HG03571 (cell line): ENCODE results near the gene GMPR.

Source experiments
- ATAC-seq: cut with Tn5 transposase; IDR thresholded peaks from one replicate; pipeline ENCODE4 v1.9.1; 2021; ENCODE audit not compliant: unreplicated experiment

The GMPR gene

DNA sequence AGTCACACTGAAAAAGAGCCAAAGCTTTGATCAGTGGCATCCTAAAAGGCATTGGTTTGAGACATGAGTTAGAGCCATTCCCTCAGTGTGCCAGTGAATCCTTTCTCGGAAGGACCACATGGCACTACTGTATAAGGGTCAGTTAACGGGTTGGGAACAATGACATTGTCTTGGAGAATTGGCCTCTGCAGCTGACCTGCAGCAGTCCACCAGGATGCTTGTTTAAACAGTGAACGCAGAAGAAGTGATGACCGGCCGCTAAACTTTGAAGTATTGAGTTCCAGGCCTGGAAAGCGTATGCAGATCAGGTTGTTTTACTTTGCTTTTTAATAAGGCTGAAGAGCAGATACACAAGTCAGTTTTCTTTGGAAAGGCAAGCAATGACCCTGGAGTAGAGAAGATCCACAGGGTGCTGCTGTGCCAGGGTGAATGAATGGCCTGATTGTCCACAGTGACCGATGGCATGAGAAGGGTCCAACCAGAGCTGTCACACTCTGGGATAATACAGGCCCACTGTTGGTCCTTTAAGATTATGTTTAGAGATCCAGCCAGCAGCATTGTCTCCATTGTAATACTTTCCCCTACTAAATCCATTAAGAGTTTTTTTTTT, 57.8 kb downstream of the GMPR start:
- ATAC-seq: no peak

DNA sequence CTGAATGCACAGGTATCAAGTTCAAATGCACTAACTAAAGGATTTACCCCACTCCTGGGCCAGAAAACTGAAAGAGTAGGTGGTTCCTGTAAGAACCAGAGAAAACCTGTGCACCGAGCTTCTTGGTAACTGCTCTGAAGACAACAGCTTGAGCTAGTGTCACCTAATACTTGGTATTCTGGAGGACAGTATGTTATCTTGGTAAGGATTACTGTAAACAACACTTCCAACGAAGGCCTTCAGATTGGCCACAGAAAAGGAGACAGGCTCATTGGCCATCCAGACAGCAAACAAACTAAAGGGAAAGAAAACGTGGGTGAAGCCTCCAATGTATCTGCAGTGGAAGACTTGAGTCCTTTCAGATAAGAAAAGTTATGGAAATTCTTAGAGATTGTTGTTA, 61.5 kb downstream of the GMPR start:
- ATAC-seq: no peak

DNA sequence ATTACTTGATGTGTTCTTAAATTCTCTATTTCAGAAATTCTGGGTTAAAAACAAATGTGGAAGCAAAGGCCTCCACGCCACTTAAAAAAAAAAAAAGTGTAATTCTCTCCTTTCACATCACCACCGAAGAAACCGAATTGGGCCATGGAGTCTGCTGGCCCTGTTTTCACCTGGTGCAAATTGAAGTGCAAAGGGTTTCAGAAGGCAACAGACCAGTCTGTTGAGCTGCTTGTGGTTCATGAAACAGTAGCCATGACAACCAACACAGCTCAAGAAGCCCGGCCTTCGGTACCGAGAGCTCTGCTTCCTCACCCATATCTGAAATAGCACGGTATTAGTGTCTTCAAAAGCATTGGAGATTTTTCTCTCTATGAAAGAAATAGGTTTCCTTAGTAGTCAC, 63.1 kb downstream of the GMPR start:
- ATAC-seq: peak; percentile 45

DNA sequence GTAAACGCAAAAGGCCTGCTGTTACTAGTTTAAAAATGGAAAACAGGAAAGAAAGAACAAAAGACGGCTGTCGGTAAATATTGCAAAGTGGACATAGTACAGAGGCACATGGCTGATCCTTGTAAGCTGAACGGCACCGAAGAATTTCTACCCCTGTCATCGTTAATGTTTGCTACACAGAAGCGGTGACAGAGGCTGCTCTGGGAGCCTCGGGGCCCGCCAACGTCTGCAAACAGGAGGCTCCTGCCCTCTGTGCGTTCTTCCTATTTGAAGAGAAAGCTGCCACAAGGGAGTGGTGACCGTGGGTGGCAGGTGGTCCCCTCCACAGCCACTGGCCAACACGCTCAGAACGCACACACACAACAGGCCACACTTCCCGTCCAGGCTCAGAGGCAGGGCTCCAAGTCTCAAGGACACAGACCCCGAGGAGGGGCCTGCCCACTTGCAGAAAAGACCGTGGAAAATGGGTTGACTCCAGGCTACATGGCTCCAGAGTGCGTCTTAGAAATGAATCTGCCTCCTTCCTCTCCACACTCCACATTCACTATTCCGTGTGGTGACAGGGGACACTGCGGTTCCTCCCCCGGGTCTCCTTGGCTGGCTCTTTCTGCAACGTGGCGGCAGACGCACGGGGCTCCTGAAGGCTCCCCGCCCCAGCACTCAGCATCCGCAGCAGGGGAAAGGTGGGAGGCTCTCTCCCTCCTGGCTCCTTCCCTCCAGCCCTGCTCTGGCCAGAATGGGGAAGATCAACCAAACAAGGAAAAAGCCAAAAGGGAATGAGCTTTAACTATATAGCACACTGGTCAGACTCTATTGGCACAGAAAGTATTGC, 64.5 kb downstream of the GMPR start:
- no peak for ATAC-seq

DNA sequence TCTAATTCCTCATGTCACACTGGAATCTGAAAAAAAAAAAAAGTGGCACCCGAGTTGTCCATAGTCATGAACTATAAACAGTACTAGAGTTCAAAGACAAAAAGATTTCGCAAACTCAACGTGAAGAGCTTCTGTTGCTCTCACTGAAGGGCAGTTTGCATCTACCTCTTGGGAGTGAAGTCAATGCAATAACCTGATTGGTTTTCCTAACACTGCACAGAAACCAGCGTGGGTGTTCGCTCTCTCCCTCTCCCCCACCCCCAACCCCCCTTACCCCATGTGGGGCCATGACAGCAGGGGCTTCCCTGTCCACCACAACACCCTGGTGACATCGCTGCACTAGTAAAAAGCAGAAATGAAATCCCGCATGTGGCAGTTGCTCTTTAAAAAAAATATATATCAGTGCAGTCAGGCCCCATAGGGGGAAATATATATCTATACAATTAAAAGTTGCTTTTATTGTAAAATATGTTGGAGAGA, 66.9 kb downstream of the GMPR start:
- peak; percentile 76 for ATAC-seq

DNA sequence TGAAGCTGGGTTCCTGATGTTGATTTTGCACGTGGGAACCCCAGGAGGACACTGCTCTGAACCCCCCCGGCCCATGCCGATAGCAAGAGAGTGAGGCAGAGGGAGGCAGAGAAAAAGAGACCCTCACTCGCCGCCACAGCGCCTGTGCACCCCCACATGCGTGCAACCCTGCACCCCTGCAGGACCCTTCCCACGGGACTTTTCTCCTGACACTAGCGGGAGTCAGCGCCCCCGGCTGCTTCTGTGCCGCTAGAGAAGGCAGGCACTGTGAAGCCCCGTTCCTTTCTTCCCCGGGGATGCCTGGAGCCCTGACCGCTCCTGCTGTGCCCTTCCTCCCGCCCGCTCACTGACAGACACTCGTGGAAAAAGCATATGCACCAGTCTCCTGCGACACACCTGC, 67.4 kb downstream of the GMPR start:
- ATAC-seq: peak; percentile 21

DNA sequence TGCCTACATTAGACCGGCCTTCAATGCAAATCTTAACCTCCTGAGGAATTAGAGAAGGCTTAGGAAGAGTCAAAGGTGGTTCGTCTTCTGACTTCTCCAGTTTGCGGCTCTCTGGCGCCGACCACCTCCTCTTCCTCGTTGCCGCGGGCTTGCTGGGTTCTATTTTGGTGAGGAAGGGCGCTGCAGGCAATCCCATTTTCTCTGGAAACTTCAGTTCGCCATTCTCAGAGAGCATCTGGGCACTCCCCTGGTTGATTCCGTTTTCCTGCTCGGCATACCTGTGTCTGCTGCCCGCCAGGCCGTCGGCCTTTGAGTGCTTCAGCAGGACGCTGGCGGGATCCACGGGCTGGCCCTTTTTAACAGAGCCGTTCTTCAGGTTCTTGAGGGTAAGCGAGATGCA, 67.9 kb downstream of the GMPR start:
- ATAC-seq: no peak

DNA sequence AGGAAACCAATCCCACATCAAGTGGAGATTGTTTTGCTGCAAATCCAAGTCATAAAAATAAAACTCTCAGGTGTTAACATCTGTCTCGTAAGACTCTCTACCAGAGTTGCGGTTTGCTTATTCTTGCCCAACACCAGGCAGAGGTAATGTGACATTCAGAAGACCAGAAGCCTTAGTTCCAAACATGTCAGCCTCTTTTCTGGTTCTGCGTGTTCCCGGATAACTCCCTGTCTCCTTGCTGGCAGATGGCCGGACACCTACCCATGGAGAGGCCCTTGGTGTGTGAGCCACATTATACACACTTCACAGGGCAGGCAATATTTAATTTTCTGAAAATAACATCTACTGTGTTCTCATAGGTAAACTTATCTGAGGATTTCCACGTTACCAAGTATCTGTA, 73.4 kb downstream of the GMPR start:
- no peak for ATAC-seq

DNA sequence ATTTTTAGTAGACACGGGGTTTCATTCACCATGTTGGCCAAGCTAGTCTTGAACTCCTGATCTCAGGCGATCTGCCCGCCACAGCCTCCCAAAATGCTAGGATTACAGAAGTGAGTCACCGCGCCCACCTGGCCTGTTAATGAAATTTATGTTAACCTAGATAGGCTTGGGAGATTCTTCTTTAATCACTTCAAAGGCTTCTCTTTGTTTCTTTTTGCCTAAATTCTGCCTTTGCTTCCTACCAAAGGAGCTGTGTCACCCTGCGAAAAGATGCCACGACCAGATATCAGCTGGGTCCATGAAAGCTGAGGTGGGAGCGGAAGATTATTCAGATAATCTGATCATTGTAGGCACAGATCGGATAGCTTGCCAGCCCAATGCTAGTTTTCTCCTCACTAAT, 75.3 kb downstream of the GMPR start:
- ATAC-seq: no peak

DNA sequence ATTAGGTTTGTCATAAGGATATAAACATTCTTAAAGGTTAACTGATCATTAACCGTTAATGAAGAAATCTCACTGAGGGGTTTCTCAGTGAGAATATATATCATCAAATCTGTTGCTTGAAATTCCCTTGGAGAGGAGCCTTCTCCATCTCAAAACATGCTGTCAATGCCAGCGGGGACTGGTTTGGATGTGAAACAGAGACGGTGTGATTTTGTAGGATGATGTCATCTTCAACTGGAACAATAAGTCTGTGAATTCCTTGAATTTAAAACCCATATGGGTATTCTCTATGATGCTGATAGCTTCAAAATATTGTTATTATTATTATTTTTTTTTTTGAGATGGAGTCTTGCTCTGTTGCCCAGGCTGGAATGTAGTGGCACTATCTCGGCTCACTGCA, 75.9 kb downstream of the GMPR start:
- no peak for ATAC-seq

DNA sequence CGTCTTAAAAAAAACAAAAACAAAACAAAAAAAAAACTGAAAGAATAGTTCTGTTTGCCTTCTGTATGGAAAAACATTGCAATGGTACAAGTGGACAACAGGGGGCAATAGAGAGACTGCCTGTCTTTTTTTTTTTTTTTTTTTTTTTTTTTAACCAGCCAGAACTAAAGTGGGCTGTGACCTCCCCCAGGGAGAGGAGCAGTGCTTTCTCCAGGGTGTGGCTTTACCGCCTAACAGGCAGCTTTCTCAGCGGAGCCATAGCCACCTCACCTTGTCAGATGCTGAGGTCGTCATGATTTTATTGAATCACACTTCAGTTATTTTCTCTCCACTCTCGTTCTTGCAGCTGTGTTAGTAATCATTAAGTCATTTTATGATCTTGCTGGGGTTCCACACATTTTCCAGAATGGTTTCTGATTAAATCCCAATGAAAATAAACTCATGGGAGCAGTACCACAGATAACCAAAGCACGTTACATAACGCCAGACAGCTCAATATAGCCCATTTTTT, 78.4 kb downstream of the GMPR start:
- ATAC-seq: no peak

DNA sequence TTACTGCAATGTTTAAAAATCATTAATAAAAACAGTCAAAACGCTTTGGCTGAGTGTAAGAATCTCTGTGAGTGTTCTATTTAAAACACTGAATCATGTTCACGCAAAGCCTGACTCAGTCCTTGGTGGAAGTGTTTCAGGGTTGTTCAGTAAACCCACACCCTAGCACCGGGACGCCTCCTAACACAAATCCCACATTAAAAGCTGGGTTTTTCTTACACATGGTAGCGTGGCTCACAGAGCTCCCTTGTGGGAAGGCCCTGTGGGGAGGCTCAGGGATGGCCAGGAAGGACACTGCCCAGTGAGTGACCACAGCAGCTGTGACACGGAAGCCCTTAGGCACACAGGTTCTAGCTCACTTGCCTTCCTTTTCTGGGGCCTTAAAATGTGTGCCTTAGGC, 80.2 kb downstream of the GMPR start:
- no peak for ATAC-seq

DNA sequence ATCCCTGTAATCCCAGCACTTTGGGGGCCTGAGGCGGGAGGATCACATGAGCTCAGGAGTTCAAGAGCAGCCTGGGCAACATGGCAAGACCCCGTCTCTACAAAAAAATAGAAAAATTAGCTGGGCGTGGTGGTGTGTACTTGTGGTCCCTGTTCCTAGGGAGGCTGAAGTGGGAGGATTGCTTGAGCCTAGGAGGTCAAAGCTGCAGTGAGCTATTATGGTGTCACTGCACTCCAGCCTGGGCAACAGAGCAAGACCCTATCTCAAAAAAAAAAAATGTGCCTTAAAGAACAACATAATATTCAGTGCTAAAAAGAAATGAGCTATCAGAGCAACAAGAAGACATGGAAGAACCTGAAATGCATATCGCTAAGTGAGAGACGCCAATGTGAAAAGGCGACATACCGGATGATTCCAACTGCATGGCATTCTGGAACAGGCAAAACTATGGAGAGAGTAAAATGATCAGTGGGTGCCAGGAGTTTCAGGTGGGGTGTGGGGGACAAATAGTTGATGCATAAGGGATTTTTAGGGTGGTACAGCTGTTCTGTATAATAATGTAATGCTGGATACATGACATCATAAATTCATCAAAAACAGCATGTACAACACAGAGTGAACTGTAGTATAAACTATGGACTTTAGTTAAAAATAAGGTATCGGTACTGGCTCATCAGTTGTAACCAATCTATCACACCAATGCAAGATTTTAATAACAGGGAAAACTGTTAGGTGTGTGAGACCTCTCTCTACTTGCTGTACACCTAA, 80.8 kb downstream of the GMPR start:
- no peak for ATAC-seq

DNA sequence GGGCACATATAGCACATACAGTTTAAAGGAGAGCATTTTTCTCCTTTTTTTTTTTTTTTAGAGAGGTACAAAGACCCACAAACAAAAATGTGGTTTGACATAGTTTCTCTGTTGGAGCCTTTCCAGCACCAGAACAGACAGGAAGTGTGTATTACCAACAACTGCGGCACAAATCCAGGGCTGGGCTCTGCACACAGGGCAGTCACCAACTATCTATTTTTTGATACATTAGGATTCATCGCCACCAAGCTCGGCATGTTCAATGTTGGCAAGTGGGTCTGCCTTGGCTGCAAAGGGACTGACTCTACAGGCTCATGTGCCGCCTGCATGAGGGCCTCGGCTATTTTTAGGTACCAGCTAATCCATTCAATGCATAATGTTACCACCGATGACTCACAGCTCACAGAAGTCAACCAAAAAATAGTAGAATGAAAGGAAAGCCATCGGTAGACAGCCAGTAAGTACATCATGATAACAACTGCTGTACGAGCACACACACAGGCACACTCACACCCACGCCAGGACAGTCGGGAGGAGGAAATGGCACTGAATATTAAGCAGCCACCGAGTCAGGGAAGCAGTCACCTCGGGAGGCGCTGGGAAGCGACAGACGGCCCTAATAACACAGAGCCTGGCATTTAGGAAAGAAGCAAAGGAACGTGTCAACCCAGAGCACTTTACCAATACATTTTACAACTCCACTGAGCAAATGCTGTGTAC, 81.6 kb downstream of the GMPR start:
- ATAC-seq: peak; percentile 60

DNA sequence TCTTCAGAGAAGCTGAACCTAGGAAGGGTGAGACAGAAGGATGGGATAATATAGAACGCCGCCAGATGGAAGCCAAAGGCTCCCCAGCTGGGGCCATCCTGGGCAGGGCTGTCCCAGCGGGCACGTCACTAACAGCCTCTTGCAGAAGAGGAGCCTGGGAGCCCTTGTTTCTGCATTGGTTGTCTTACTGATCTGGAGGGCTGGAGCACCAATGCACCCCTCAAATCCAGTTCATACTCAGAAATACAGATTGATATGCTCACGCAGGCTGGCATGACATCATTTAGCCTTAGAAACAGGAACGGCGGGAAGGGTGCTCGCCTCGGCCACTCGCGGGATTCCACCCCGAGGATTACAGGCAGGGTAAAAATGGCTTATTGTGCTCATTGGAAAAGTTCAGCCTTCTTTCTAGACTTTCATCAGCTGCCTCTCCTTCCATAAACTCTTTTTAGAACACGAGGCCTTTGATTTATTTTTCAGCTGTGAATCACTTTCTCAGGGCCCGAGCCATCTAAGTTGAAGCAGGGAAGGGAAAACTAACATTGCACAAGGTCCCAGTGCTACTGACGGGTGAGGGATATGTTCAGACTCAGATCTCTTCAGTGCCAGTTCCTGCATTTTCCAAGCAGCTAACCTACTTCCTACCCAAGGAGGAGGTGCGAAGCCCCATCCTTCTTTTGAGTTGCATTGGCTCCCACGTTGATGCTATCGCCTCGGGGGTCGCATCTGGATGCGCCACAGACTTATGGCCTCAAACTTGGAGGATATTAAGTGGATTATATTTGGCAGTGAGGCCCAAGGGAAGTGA, 82.3 kb downstream of the GMPR start:
- ATAC-seq: no peak

DNA sequence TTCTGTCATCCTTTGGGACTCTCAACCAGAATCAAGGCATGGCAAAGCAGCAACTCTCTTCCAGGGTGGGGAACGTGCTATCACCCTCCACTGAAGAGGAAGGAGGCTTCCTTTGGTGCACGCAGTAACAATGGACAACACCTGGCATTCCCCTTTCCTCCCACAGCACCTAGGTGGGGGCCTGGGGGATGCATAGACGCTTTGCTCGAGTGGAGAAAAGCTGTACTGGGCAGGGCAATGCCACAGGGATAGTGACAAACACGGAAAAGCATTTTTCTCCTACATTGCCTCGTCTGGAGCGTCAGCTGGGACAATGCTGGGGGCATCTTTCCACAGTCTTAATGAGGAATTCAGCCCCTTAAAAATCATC, 82.9 kb downstream of the GMPR start:
- no peak for ATAC-seq

DNA sequence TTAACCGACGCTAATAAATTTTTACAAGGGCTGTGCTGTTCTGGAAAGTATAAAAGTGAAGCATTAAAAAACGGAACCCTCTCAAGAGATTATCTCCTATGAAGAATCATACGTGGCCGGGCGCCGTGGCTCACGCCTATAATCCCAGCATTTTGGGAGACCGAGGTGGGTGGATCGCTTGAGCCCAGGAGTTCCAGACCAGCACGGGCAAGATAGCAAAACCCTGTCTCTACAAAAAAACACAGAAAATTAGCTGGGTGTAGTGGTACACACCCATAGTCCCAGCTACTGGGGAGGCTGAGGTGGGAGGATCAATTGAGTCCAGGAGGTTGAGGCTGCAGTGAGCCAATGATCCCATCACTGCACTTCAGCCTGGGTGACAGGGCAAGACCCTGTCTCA, 83.4 kb downstream of the GMPR start:
- ATAC-seq: no peak

DNA sequence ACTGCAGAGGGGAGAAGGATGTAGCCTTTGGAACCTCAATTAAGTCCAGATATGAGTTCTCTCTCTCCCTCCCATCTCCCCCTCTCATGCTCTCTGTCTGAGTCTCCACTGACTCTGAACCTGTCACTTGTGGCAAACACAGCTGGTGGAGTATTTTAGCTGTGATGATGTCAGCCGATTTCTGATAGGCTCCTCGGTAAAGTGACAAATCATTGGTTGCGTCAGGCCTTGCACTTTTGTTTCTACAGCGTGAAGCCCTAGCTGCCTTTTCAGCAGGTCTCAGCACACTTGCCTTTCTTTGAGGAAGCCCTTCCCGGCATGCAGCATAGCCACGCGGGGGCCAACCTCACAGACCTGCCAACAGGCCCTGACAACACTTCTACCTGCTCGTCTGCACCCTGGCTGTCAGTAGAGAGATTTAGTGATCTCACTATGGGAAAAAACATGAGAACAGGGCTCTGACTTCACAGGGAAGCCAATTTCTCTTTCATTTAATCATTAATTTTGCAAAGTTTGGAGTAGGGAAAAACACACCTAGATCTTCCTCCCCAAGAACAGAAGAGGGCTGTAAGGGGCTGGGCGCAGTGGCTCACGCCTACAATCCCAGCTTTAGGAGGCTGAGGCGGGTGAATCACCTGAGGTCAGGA, 84.4 kb downstream of the GMPR start:
- ATAC-seq: peak; percentile 76

DNA sequence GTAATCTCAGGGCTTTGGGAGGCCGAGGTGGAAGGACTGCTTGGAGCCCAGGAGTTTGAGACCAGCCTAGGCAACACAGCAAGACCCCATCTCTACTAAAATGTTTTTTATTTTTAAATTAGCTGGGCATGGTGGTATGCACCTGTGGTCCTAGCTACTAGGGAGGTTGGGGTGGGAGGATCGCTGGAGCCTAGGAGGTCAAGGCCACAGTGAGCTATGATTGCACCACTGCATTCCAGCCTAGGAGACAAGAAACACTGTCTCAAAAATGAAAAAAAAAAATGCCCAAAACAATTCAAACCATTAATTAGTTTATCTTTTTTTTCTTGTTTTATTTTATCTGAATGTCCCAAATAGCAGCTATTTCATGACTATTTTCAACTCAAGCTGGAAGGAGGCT, 85.8 kb downstream of the GMPR start:
- ATAC-seq: no peak
